NCI-H1930 (cell line): Measurements from ENCODE around the gene LILRB3.
"Not testable (repeated sequence)": the region's sequence is repeated elsewhere in the genome, so short reads cannot be mapped to it uniquely, and the experiment has no call there.

Experiments
- DNase-seq, 2 experiments: peaks; one replicate each; lab custom pipeline; 2025; lab: John Stamatoyannopoulos, UW

LILRB3 gene

GRCh38 chr19:54209811-54210494 is 12.9 kb downstream of the LILRB3 start:
- peak in 1 of 2 experiments; percentile 23 for DNase-seq

GRCh38 chr19:54209058-54209810 is 13.6 kb downstream of the LILRB3 start:
- DNase-seq = no peak

GRCh38 chr19:54208784-54209057 is 14.1 kb downstream of the LILRB3 start:
- DNase-seq = no peak

GRCh38 chr19:54207983-54208783 is 14.6 kb downstream of the LILRB3 start:
- DNase-seq = no peak

GRCh38 chr19:54207676-54207982 is 15.2 kb downstream of the LILRB3 start:
- DNase-seq = no peak

GRCh38 chr19:54207193-54207592 is 15.6 kb downstream of the LILRB3 start:
- not testable (repeated sequence) for DNase-seq

- DNase-seq = no peak
These were observed 16.0 kb downstream of the LILRB3 start for GRCh38 chr19:54206831-54207177.

- no peak for DNase-seq
These were observed 16.6 kb downstream of the LILRB3 start for GRCh38 chr19:54206030-54206830.

GRCh38 chr19:54204767-54205468 is 17.9 kb downstream of the LILRB3 start:
- no peak for DNase-seq

GRCh38 chr19:54203151-54203611 is 19.6 kb downstream of the LILRB3 start:
- no peak for DNase-seq

- DNase-seq = no peak
These were observed 20.8 kb downstream of the LILRB3 start for GRCh38 chr19:54201980-54202379.

- DNase-seq = no peak
These were observed 21.6 kb downstream of the LILRB3 start for GRCh38 chr19:54201172-54201701.

- DNase-seq = no peak
These were observed 23.4 kb downstream of the LILRB3 start for GRCh38 chr19:54199401-54199800.

GRCh38 chr19:54197121-54197520 is 25.7 kb downstream of the LILRB3 start:
- no peak for DNase-seq

GRCh38 chr19:54196536-54196935 is 26.3 kb downstream of the LILRB3 start:
- no peak for DNase-seq

- not testable (repeated sequence) for DNase-seq
These were observed 28.3 kb downstream of the LILRB3 start for GRCh38 chr19:54194463-54194862.

GRCh38 chr19:54193011-54193410 is 29.8 kb downstream of the LILRB3 start:
- DNase-seq = no peak

GRCh38 chr19:54191811-54192453 is 30.9 kb downstream of the LILRB3 start:
- DNase-seq = no peak

- DNase-seq = peak; percentile 76 to 87
These were observed 31.6 kb downstream of the LILRB3 start, which contains the start of gene TSEN34 for GRCh38 chr19:54191011-54191810. Gene TSEN34, plus strand, starts transcription at chr19:54191308. Its CDS starts 57 bp downstream, at chr19:54191365.

GRCh38 chr19:54190503-54191010 is 32.2 kb downstream of the LILRB3 start:
- peak; percentile 99 to 100 for DNase-seq
